ENCODE results near the gene SAXO2. TPM values are rescaled to one million over a fixed set of nuclear protein-coding genes. Genes with fewer than 3 reads are reported as not detected.
"Not testable (repeated sequence)": the region's sequence is repeated elsewhere in the genome, so short reads cannot be mapped to it uniquely, and the experiment has no call there.

SAXO2 gene
- total RNA-seq, 4 donors from 2014 or later, result 0.20 to 3.0 (median 2.4) TPM; not detected in 1

GRCh38 chr15:82319522-82320278 lies 57.1 kb downstream of the SAXO2 start:
- H3K4me3 ChIP-seq; intact Hi-C loops (cut with DNase I; ENCODE audit: low total_unique reads); H3K27ac ChIP-seq; H3K4me1 ChIP-seq; H3K36me3 ChIP-seq; in situ Hi-C loops (cut with MboI; ENCODE audit: low pct_ligation_motif_present in 1 of 4, low pct_unique_long_range_greater_than_20kb in 1 of 4, low sequenced_read_pairs in 3 of 4); H3K27me3 ChIP-seq; H3K9me3 ChIP-seq; DNase-seq: not testable (repeated sequence)
- WGBS, 2 donors (ENCODE audit: low coverage in 1 of 2), result 77% methylated on average over 13 of the region's 19 CpGs; no CpG with 5 or more reads in 1 of the 2 donors

GRCh38 chr15:82320861-82321260 lies 58.2 kb downstream of the SAXO2 start:
- H3K27ac ChIP-seq; H3K9me3 ChIP-seq; H3K4me1 ChIP-seq; DNase-seq; intact Hi-C loops (cut with DNase I; ENCODE audit: low total_unique reads); in situ Hi-C loops (cut with MboI; ENCODE audit: low pct_ligation_motif_present in 1 of 4, low pct_unique_long_range_greater_than_20kb in 1 of 4, low sequenced_read_pairs in 3 of 4); H3K27me3 ChIP-seq; H3K36me3 ChIP-seq; H3K4me3 ChIP-seq: not testable (repeated sequence)
- WGBS, 2 donors (ENCODE audit: low coverage in 1 of 2), result no CpG with 5 or more reads among the region's 6 CpGs

GRCh38 chr15:82322488-82322887 lies 59.9 kb downstream of the SAXO2 start:
- H3K4me1 ChIP-seq; H3K27ac ChIP-seq; H3K36me3 ChIP-seq; H3K4me3 ChIP-seq; H3K27me3 ChIP-seq; H3K9me3 ChIP-seq; intact Hi-C loops (cut with DNase I; ENCODE audit: low total_unique reads); in situ Hi-C loops (cut with MboI; ENCODE audit: low pct_ligation_motif_present in 1 of 4, low pct_unique_long_range_greater_than_20kb in 1 of 4, low sequenced_read_pairs in 3 of 4); DNase-seq: not testable (repeated sequence)
- WGBS, 2 donors (ENCODE audit: low coverage in 1 of 2), result no CpG with 5 or more reads among the region's 10 CpGs

- intact Hi-C loops (cut with DNase I; ENCODE audit: low total_unique reads); H3K27me3 ChIP-seq; H3K36me3 ChIP-seq; DNase-seq; H3K4me1 ChIP-seq; in situ Hi-C loops (cut with MboI; ENCODE audit: low pct_ligation_motif_present in 1 of 4, low pct_unique_long_range_greater_than_20kb in 1 of 4, low sequenced_read_pairs in 3 of 4); H3K9me3 ChIP-seq; H3K4me3 ChIP-seq; H3K27ac ChIP-seq: not testable (repeated sequence)
- WGBS, 2 donors (ENCODE audit: low coverage in 1 of 2), result 83% methylated on average over 5 of the region's 6 CpGs; no CpG with 5 or more reads in 1 of the 2 donors
Measured at GRCh38 chr15:82324831-82325230, 62.2 kb downstream of the SAXO2 start.

DNA sequence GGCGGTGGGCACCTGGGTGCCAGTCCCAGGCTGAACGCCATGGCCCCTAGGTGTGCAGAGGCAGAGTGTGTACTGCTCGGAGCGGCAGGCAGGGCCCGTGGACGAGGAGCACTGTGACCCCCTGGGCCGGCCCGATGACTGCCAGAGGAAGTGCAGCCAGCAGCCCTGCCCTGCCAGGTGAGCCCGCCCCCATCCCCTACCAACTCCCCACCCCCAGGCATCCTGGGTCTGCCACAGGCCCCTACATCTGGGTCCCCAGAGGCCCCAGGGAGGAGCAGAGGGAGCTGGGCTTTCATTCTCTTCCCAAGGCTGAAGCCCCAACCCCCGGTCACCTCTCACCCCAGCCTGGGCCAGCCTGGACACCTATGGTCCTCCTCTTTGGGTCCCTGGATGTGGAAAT lies 63.0 kb downstream of the SAXO2 start:
- H3K27me3 ChIP-seq; H3K27ac ChIP-seq; H3K9me3 ChIP-seq; H3K36me3 ChIP-seq; H3K4me3 ChIP-seq; H3K4me1 ChIP-seq; DNase-seq; intact Hi-C loops (cut with DNase I; ENCODE audit: low total_unique reads); in situ Hi-C loops (cut with MboI; ENCODE audit: low pct_ligation_motif_present in 1 of 4, low pct_unique_long_range_greater_than_20kb in 1 of 4, low sequenced_read_pairs in 3 of 4): not testable (repeated sequence)
- no CpG with 5 or more reads among the region's 10 CpGs for WGBS, 2 donors (ENCODE audit: low coverage in 1 of 2)

DNA sequence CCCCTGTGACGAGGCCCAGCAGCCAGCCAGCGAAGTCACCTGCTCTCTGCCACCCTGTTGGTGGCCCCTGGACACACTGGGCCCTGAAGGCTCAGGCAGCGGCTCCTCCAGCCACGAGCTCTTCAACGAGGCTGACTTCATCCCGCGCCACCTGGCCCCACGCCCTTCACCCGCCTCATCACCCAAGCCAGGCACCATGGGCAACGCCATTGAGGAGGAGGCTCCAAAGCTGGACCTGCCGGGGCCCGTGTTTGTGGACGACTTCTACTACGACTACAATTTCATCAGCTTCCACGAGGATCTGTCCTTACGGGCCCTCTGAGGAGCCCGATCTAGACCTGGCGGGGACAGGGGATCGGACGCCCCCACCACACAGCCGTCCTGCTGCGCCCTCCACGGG lies 64.3 kb downstream of the SAXO2 start:
- H3K27ac ChIP-seq; H3K9me3 ChIP-seq; H3K36me3 ChIP-seq; intact Hi-C loops (cut with DNase I; ENCODE audit: low total_unique reads); H3K4me1 ChIP-seq; H3K4me3 ChIP-seq; in situ Hi-C loops (cut with MboI; ENCODE audit: low pct_ligation_motif_present in 1 of 4, low pct_unique_long_range_greater_than_20kb in 1 of 4, low sequenced_read_pairs in 3 of 4); DNase-seq; H3K27me3 ChIP-seq: not testable (repeated sequence)
- 78% methylated on average over 10 of the region's 23 CpGs; no CpG with 5 or more reads in 1 of the 2 donors for WGBS, 2 donors (ENCODE audit: low coverage in 1 of 2)

- no CpG with 5 or more reads among the region's 10 CpGs for WGBS, 2 donors (ENCODE audit: low coverage in 1 of 2)
- DNase-seq; H3K36me3 ChIP-seq; H3K9me3 ChIP-seq; H3K27ac ChIP-seq; H3K27me3 ChIP-seq; in situ Hi-C loops (cut with MboI; ENCODE audit: low pct_ligation_motif_present in 1 of 4, low pct_unique_long_range_greater_than_20kb in 1 of 4, low sequenced_read_pairs in 3 of 4); H3K4me1 ChIP-seq; intact Hi-C loops (cut with DNase I; ENCODE audit: low total_unique reads); H3K4me3 ChIP-seq: not testable (repeated sequence)
Measured at GRCh38 chr15:82327372-82327771, 64.8 kb downstream of the SAXO2 start.

GRCh38 chr15:82329039-82329438 lies 66.4 kb downstream of the SAXO2 start:
- intact Hi-C loops (cut with DNase I; ENCODE audit: low total_unique reads); in situ Hi-C loops (cut with MboI; ENCODE audit: low pct_ligation_motif_present in 1 of 4, low pct_unique_long_range_greater_than_20kb in 1 of 4, low sequenced_read_pairs in 3 of 4); H3K27ac ChIP-seq; H3K27me3 ChIP-seq; DNase-seq; H3K36me3 ChIP-seq; H3K4me3 ChIP-seq; H3K9me3 ChIP-seq; H3K4me1 ChIP-seq: not testable (repeated sequence)
- no CpG with 5 or more reads among the region's 13 CpGs for WGBS, 2 donors (ENCODE audit: low coverage in 1 of 2)

DNA sequence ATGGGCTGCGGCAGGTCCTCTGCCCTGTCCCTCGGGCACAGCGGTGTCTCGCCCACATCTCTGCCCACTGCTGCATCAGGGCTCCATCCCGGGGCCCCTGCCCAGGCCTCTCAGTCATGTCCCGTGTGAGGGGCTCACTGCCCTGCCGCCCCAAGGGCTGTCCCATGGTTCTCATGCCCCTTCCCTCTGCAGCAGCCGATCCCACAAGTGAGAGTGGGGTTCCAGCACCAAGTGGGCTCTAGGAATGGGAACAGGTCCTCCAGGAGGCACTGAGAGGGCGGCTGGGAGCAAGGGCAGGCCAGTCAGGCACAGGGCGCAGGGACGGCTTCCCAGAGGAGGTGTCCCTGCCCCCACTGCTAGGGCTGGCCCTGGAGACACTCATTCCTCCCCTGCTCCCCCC lies 68.3 kb downstream of the SAXO2 start:
- no CpG with 5 or more reads among the region's 11 CpGs for WGBS, 2 donors (ENCODE audit: low coverage in 1 of 2)
- H3K36me3 ChIP-seq; H3K9me3 ChIP-seq; H3K27me3 ChIP-seq; H3K27ac ChIP-seq; intact Hi-C loops (cut with DNase I; ENCODE audit: low total_unique reads); H3K4me1 ChIP-seq; H3K4me3 ChIP-seq; DNase-seq; in situ Hi-C loops (cut with MboI; ENCODE audit: low pct_ligation_motif_present in 1 of 4, low pct_unique_long_range_greater_than_20kb in 1 of 4, low sequenced_read_pairs in 3 of 4): not testable (repeated sequence)

DNA sequence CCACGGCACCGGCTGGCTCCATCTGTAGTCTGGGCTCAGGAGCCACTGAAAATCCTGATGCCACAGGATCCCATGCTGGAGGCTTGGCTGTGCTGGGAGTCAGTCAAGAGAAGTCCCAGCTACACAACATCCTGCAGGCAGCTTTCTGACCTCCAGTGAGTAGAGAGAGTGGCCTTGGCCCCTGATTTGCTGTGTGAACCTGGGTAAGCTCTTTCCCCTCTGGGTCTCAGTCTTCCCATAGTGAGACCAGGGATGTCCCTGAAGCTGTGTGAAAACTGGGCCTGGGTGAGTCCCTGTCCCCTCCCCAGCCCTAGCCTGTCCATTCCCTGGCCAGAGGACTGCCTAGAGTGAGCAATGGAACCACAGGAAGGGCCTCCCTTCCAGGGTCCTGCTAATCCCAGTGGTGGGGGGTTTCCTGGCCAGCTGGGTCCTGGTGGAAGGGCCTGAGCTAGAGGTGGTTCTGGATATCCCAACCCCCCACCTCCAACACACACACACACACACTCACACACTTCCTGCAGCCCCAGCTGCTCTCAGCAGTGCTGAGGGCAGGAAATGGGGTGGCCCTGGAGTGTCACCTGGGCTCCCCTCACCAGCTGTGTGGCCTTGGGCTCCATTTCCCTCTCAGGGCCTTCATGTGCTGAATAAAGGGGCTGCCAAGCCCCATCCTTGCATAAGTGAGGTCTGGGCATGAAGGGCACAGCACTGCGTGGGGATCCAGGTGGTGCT lies 69.1 kb downstream of the SAXO2 start:
- in situ Hi-C loops (cut with MboI; ENCODE audit: low pct_ligation_motif_present in 1 of 4, low pct_unique_long_range_greater_than_20kb in 1 of 4, low sequenced_read_pairs in 3 of 4); H3K36me3 ChIP-seq; H3K27ac ChIP-seq; H3K4me3 ChIP-seq; H3K9me3 ChIP-seq; intact Hi-C loops (cut with DNase I; ENCODE audit: low total_unique reads); H3K4me1 ChIP-seq; H3K27me3 ChIP-seq; DNase-seq: not testable (repeated sequence)
- WGBS, 2 donors (ENCODE audit: low coverage in 1 of 2), result no CpG with 5 or more reads among the region's 3 CpGs

Measured in transverse colon (tissue), 4 donors.